GM08714 (cell line): Measurements from ENCODE around the gene CLCN3.
A peak's percentile ranks its signal among the peaks of the same experiment; 100 is the strongest.
"Not testable (repeated sequence)": the region's sequence is repeated elsewhere in the genome, so short reads cannot be mapped to it uniquely, and the experiment has no call there.

ENCODE experiments used
- H3K4me3 ChIP-seq: fragments of 200-500 bp; sonication (Bioruptor generic); 2 replicates; pipeline ENCODE4 v1.5.1; 2014; ENCODE audit warnings: mild to moderate bottlenecking, low read length, inconsistent platforms
- ZNF274 ChIP-seq: IDR thresholded peaks from 2 replicates; pipeline ENCODE4 v1.6.1; 2012; ENCODE audit warnings: mild to moderate bottlenecking, low read depth, low read length

CLCN3 gene

GRCh38 chr4:169619958-169620879 is at the start of gene CLCN3:
Gene CLCN3, plus strand, starts transcription at chr4:169620578. Its CDS starts 15,351 bp downstream, at chr4:169635929.
- no peak for TF ChIP-seq ZNF274
- H3K4me3 ChIP-seq = peak within 1 kb of the TSS; percentile 98

GRCh38 chr4:169571012-169571411 is 49.4 kb upstream of the CLCN3 start:
- H3K4me3 ChIP-seq = not testable (repeated sequence)

GRCh38 chr4:169571435-169571834 is 48.9 kb upstream of the CLCN3 start:
- no peak overlapping the region for H3K4me3 ChIP-seq
- no peak for TF ChIP-seq ZNF274

- TF ChIP-seq ZNF274 = no peak
- no peak overlapping the region for H3K4me3 ChIP-seq
Measured at GRCh38 chr4:169573889-169574288, 46.5 kb upstream of the CLCN3 start.

GRCh38 chr4:169582203-169582602 is 38.2 kb upstream of the CLCN3 start:
- H3K4me3 ChIP-seq = no peak overlapping the region
- no peak for TF ChIP-seq ZNF274

GRCh38 chr4:169582706-169583105 is 37.7 kb upstream of the CLCN3 start:
- H3K4me3 ChIP-seq = no peak overlapping the region
- no peak for TF ChIP-seq ZNF274

- H3K4me3 ChIP-seq = no peak overlapping the region
- TF ChIP-seq ZNF274 = no peak
Measured at GRCh38 chr4:169583563-169583962, 36.8 kb upstream of the CLCN3 start.

- no peak for TF ChIP-seq ZNF274
- no peak overlapping the region for H3K4me3 ChIP-seq
Measured at GRCh38 chr4:169593050-169593560, 27.3 kb upstream of the CLCN3 start.

GRCh38 chr4:169594560-169595195 is 25.7 kb upstream of the CLCN3 start:
- no peak overlapping the region for H3K4me3 ChIP-seq
- TF ChIP-seq ZNF274 = no peak

GRCh38 chr4:169601016-169601771 is 19.2 kb upstream of the CLCN3 start:
- H3K4me3 ChIP-seq = no peak overlapping the region
- no peak for TF ChIP-seq ZNF274

- H3K4me3 ChIP-seq = no peak overlapping the region
- TF ChIP-seq ZNF274 = no peak
Measured at GRCh38 chr4:169603312-169603711, 17.1 kb upstream of the CLCN3 start.

- TF ChIP-seq ZNF274 = no peak
- H3K4me3 ChIP-seq = no peak overlapping the region
Measured at GRCh38 chr4:169604131-169604900, 16.1 kb upstream of the CLCN3 start.

GRCh38 chr4:169604903-169605331 is 15.5 kb upstream of the CLCN3 start:
- no peak for TF ChIP-seq ZNF274
- no peak overlapping the region for H3K4me3 ChIP-seq
